Neural cell (in vitro differentiated cells): Measurements from ENCODE around the gene MEX3D. TPM values are rescaled to one million over a fixed set of nuclear protein-coding genes. Genes with fewer than 3 reads are reported as not detected.

ENCODE experiments used
- H2AFZ ChIP-seq: fragments of 200-600, 300-800 bp; sonication (generic), shearing (Covaris generic); 2 replicates; pipeline ENCODE4 v1.6.0; 2014; ENCODE audit warnings: low read depth, mild to moderate bottlenecking, antibody characterized with exemption, low read length, moderate library complexity
- H3F3A ChIP-seq: fragments of 200-600 bp; shearing (Covaris generic); 2 replicates; pipeline ENCODE4 v1.6.1; 2016; ENCODE audit warnings: mild to moderate bottlenecking, moderate library complexity, mixed read lengths, antibody characterized with exemption, low read length; ENCODE audit not compliant: insufficient read depth, poor library complexity, severe bottlenecking
- H3K27ac ChIP-seq: fragments of 200-600, 300-800 bp; sonication (generic), shearing (Covaris generic); 2 replicates; pipeline ENCODE4 v1.5.1; 2014; ENCODE audit warnings: mild to moderate bottlenecking, low read length, moderate library complexity
- H3K27me3 ChIP-seq: fragments of 300-800, 200-600 bp; sonication (generic), shearing (Covaris generic); 2 replicates; pipeline ENCODE4 v1.6.0; 2014; ENCODE audit warnings: mild to moderate bottlenecking, low read depth, low read length, moderate library complexity; ENCODE audit not compliant: insufficient read depth
- H3K36me3 ChIP-seq: fragments of 300-800, 200-600 bp; sonication (generic), shearing (Covaris generic); 2 replicates; pipeline ENCODE4 v1.5.1; 2014; ENCODE audit warnings: mild to moderate bottlenecking, antibody characterized with exemption, low read length, moderate library complexity; ENCODE audit not compliant: insufficient read depth
- H3K4me2 ChIP-seq: fragments of 300-800, 200-600 bp; sonication (generic), shearing (Covaris generic); 2 replicates; pipeline ENCODE4 v1.6.0; 2014; ENCODE audit warnings: mild to moderate bottlenecking, low read length
- H3K4me3 ChIP-seq: fragments of 300-800, 200-600 bp; sonication (generic), shearing (Covaris generic); 2 replicates; pipeline ENCODE4 v1.5.1; 2014; ENCODE audit warnings: mild to moderate bottlenecking, low read length, moderate library complexity
- H3K79me2 ChIP-seq: fragments of 200-600 bp; shearing (Covaris generic); replicated peaks from 2 replicates; pipeline ENCODE4 v1.6.0; 2014; ENCODE audit warnings: mild to moderate bottlenecking, low read length, moderate library complexity; ENCODE audit not compliant: insufficient read depth
- H3K9ac ChIP-seq: fragments of 300-800, 200-600 bp; sonication (generic), shearing (Covaris generic); 2 replicates; pipeline ENCODE4 v1.6.1; 2016; ENCODE audit warnings: mild to moderate bottlenecking, low read length, mixed read lengths
- H3K9me2 ChIP-seq: fragments of 200-600 bp; shearing (Covaris generic); 2 replicates; pipeline ENCODE4 v1.6.1; 2016; ENCODE audit warnings: mild to moderate bottlenecking, low read length, mixed read lengths; ENCODE audit not compliant: insufficient read depth
- H3K9me3 ChIP-seq: fragments of 200-600, 300-800 bp; sonication (generic), shearing (Covaris generic); 2 replicates; pipeline ENCODE4 v1.6.1; 2016; ENCODE audit warnings: mild to moderate bottlenecking, mixed run types, low read length, moderate library complexity, mixed read lengths
- H4K20me1 ChIP-seq: fragments of 200-600 bp; shearing (Covaris generic); 2 replicates; pipeline ENCODE4 v1.6.1; 2016; ENCODE audit warnings: mild to moderate bottlenecking, mixed run types; ENCODE audit not compliant: insufficient read depth
- CTCF ChIP-seq: fragments of 450-650 bp; IDR thresholded peaks from 2 replicates; pipeline ENCODE4 v1.5.1; 2014; ENCODE audit warnings: antibody characterized with exemption, mild to moderate bottlenecking, moderate library complexity; ENCODE audit not compliant: poor library complexity, severe bottlenecking
- EP300 ChIP-seq: fragments of 450-650 bp; conservative IDR thresholded peaks from 2 replicates; pipeline ENCODE4 v1.6.1; 2014; ENCODE audit warnings: antibody characterized with exemption, mild to moderate bottlenecking, moderate library complexity; ENCODE audit not compliant: poor library complexity, severe bottlenecking
- EZH2 ChIP-seq: fragments of 200-600, 300-800 bp; shearing (Covaris generic), sonication (generic); IDR thresholded peaks from 2 replicates; pipeline ENCODE4 v1.6.1; 2014; ENCODE audit warnings: antibody characterized with exemption, low read length, borderline replicate concordance, mild to moderate bottlenecking; ENCODE audit not compliant: insufficient read depth, poor library complexity, severe bottlenecking
- MXI1 ChIP-seq: fragments of 450-650 bp; conservative IDR thresholded peaks from 2 replicates; pipeline ENCODE4 v1.6.1; 2014; ENCODE audit warnings: antibody characterized with exemption, mild to moderate bottlenecking; ENCODE audit not compliant: poor library complexity, severe bottlenecking
- POLR2AphosphoS5 ChIP-seq: IDR thresholded peaks from 2 replicates; pipeline ENCODE4 v1.6.1; 2012
- RAD21 ChIP-seq: fragments of 450-650 bp; conservative IDR thresholded peaks from 2 replicates; pipeline ENCODE4 v1.6.1; 2014; ENCODE audit warnings: antibody characterized with exemption, mild to moderate bottlenecking, moderate library complexity
- REST ChIP-seq: IDR thresholded peaks from 2 replicates; pipeline ENCODE4 v1.6.1; 2012; ENCODE audit warnings: borderline replicate concordance
- SMC3 ChIP-seq: fragments of 450-650 bp; conservative IDR thresholded peaks from 2 replicates; pipeline ENCODE4 v1.6.1; 2014; ENCODE audit warnings: antibody characterized with exemption, mild to moderate bottlenecking, moderate library complexity; ENCODE audit not compliant: poor library complexity
- TAF1 ChIP-seq: IDR thresholded peaks from 2 replicates; pipeline ENCODE4 v1.6.1; 2012; ENCODE audit warnings: low read depth
- polyA plus RNA-seq: library from polyadenylated mRNA; depleted of rRNA; stranded (reverse); fragments of >200 nt; gene quantifications from 2 replicates; pipeline ENCODE4 v1.2.3, GENCODE V29; 2014

Gene MEX3D
- polyA plus RNA-seq, 1 donor from 2014 or later, result 20.8 TPM

GRCh38 chr19:1555487-1556389 lies 12.4 kb downstream of the MEX3D start:
- peaks cover 5% of the 10 kb centered on the region for H3K36me3 ChIP-seq
- no peaks in the 10 kb centered on the region for H3K27me3 ChIP-seq
- no peaks in the 10 kb centered on the region for H3K9me2 ChIP-seq
- TF ChIP-seq REST (no peak), POLR2AphosphoS5 (no peak), EZH2 (no peak), CTCF (no peak), EP300 (no peak), RAD21 (no peak), TAF1 (no peak), SMC3 (no peak), MXI1 (no peak)
- no peak overlapping the region for H3K4me2 ChIP-seq
- H3K79me2 ChIP-seq, result peaks cover 18% of the 10 kb centered on the region
- no peak overlapping the region for H3K9ac ChIP-seq
- H3K9me3 ChIP-seq, result no peaks in the 10 kb centered on the region
- H3K27ac ChIP-seq, result no peak overlapping the region
- H2AFZ ChIP-seq, result no peak overlapping the region
- no peak overlapping the region for H3K4me3 ChIP-seq
- no peaks in the 10 kb centered on the region for H3F3A ChIP-seq
- peaks cover 22% of the 10 kb centered on the region for H4K20me1 ChIP-seq

- no peaks in the 10 kb centered on the region for H3K9me3 ChIP-seq
- peaks cover 5% of the 10 kb centered on the region for H3K36me3 ChIP-seq
- H4K20me1 ChIP-seq, result peaks cover 15% of the 10 kb centered on the region
- TF ChIP-seq TAF1 (no peak), RAD21 (no peak), REST (no peak), MXI1 (no peak), CTCF (no peak), SMC3 (no peak), EZH2 (no peak), POLR2AphosphoS5 (no peak), EP300 (no peak)
- no peaks in the 10 kb centered on the region for H3K27me3 ChIP-seq
- H3K9ac ChIP-seq, result no peak overlapping the region
- H3K79me2 ChIP-seq, result peaks cover 11% of the 10 kb centered on the region
- H3K4me3 ChIP-seq, result no peak overlapping the region
- H3K27ac ChIP-seq, result no peak overlapping the region
- H3K9me2 ChIP-seq, result no peaks in the 10 kb centered on the region
- no peak overlapping the region for H2AFZ ChIP-seq
- H3K4me2 ChIP-seq, result no peak overlapping the region
- no peaks in the 10 kb centered on the region for H3F3A ChIP-seq
These were observed 13.2 kb downstream of the MEX3D start for GRCh38 chr19:1554968-1555367.
